GM12865 (cell line): ENCODE measurements around the gene GPR107.

Experiments
- DNase-seq: peaks from one replicate; pipeline ENCODE4 v3.0.0; 2010; ENCODE audit warnings: low read depth
- H3K4me3 ChIP-seq: 2 replicates; pipeline ENCODE4 v1.5.1; 2011; ENCODE audit warnings: mild to moderate bottlenecking, low read depth, low read length, control low read depth
- TF ChIP-seq, protein P1 (sequence below): IDR thresholded peaks from 2 replicates; pipeline ENCODE4 v1.5.1; 2011; ENCODE audit warnings: low read length, control low read depth, low read depth, inconsistent platforms; ENCODE audit not compliant: insufficient read depth; ENCODE audit errors: missing control alignments

Gene GPR107

DNA sequence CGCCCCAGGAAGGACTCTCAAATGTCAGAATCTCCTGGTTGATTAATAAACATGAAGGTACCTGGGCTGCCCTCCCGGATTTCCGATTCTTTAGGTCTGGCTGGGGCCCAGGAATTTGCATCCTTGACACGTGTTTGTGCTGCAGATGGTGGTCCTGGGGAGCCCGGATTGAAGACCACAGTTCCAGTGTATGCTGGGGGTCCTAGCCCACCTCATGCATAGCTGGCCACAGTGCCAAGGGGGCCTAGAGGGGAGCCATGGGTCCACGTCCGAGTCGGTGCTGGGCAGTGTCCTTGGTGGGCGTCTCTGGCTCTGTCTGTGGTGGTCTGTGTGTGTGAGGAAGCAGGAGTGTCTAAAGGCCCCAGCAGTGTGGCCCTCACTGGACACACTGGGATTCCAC is 121.6 kb downstream of the GPR107 start:
- H3K4me3 ChIP-seq, result no peak overlapping the region
- TF ChIP-seq, protein P1, sequence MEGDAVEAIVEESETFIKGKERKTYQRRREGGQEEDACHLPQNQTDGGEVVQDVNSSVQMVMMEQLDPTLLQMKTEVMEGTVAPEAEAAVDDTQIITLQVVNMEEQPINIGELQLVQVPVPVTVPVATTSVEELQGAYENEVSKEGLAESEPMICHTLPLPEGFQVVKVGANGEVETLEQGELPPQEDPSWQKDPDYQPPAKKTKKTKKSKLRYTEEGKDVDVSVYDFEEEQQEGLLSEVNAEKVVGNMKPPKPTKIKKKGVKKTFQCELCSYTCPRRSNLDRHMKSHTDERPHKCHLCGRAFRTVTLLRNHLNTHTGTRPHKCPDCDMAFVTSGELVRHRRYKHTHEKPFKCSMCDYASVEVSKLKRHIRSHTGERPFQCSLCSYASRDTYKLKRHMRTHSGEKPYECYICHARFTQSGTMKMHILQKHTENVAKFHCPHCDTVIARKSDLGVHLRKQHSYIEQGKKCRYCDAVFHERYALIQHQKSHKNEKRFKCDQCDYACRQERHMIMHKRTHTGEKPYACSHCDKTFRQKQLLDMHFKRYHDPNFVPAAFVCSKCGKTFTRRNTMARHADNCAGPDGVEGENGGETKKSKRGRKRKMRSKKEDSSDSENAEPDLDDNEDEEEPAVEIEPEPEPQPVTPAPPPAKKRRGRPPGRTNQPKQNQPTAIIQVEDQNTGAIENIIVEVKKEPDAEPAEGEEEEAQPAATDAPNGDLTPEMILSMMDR, result no peak
- DNase-seq, result no peak

DNA sequence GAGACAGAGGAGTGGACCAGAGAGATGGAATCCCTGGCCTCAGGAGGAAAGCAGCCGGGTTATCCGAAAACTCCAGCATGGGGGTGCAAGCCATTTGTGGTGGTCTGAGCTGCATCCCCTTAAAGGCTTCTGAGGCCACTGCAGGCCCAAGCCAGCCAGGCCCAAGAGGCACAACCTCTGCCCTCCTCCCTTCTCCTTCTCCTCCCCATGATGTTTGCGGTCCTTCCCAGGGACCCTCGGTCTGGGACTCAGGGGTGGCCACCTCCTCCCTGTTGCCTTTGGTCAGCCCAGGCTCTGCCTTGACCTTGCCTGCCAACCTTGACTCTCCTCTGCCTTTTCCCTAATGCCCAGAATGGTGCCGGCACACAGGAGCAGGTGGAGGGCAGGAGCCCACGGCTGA is 123.1 kb downstream of the GPR107 start:
- no peak overlapping the region for H3K4me3 ChIP-seq
- TF ChIP-seq, protein P1, result no peak
- DNase-seq, result no peak

GRCh38 chr9:130177898-130178805 is 124.4 kb downstream of the GPR107 start:
- TF ChIP-seq, protein P1, result no peak
- no peak for DNase-seq

GRCh38 chr9:130179331-130179907 is 125.7 kb downstream of the GPR107 start:
- TF ChIP-seq, protein P1, result no peak
- H3K4me3 ChIP-seq, result no peak overlapping the region

More at GRCh38 chr9:130177898-130178805, 124.4 kb downstream of the GPR107 start:
- H3K4me3 ChIP-seq, result no peak overlapping the region

GRCh38 chr9:130180516-130180915 is 126.8 kb downstream of the GPR107 start:
- no peak overlapping the region for H3K4me3 ChIP-seq
- DNase-seq, result no peak
- TF ChIP-seq, protein P1, result no peak

More at GRCh38 chr9:130179331-130179907, 125.7 kb downstream of the GPR107 start:
- no peak for DNase-seq

- TF ChIP-seq, protein P1, result no peak
- DNase-seq, result no peak
- H3K4me3 ChIP-seq, result no peak overlapping the region
Observed at GRCh38 chr9:130181678-130182380, 128.1 kb downstream of the GPR107 start.
